Activated CD8-positive, alpha-beta T cell treated with anti-CD3 and anti-CD28 coated beads for 36 hours (primary cell): ENCODE measurements around the gene THRA. TPM values are rescaled to one million over a fixed set of nuclear protein-coding genes. Genes with fewer than 3 reads are reported as not detected.
A peak's percentile ranks its signal among the peaks of the same experiment; 100 is the strongest.

Experiments
- ATAC-seq: fragments of 200-7000 bp; cut with Tn5 transposase; one replicate; pipeline ENCODE4 v1.10.0; 2021; ENCODE audit warnings: mild to moderate bottlenecking, moderate library complexity
- CTCF ChIA-PET: fragments of 350-600 bp; sonication (Branson Sonifier 250); formaldehyde crosslinking; loops from one replicate; lab custom pipeline; 2021; ENCODE audit warnings: antibody characterized with exemption; lab: Charles Lee
- POLR2A ChIA-PET: fragments of 350-600 bp; sonication (Branson Sonifier 250); formaldehyde crosslinking; loops from one replicate; lab custom pipeline; 2021; ENCODE audit warnings: antibody characterized with exemption; lab: Charles Lee
- DNase-seq: peaks from one replicate; pipeline ENCODE4 v3.0.0-alpha.2; 2020
- H3K27ac Mint-ChIP-seq: one replicate; pipeline ENCODE4 v1.8.0; 2021; ENCODE audit warnings: mild to moderate bottlenecking, mixed read lengths
- H3K27me3 Mint-ChIP-seq: one replicate; pipeline ENCODE4 v1.8.0; 2021; ENCODE audit warnings: mixed read lengths
- H3K36me3 Mint-ChIP-seq: one replicate; pipeline ENCODE4 v1.8.0; 2021; ENCODE audit warnings: low read depth, mixed read lengths
- H3K4me1 Mint-ChIP-seq: one replicate; pipeline ENCODE4 v1.8.0; 2021; ENCODE audit warnings: low read depth, mixed read lengths
- H3K4me3 Mint-ChIP-seq: one replicate; pipeline ENCODE4 v1.8.0; 2021; ENCODE audit warnings: mild to moderate bottlenecking, moderate library complexity, mixed read lengths
- H3K9me3 Mint-ChIP-seq: one replicate; pipeline ENCODE4 v1.8.0; 2021; ENCODE audit warnings: mixed read lengths
- CTCF ChIP-seq: fragments of 200-600 bp; IDR thresholded peaks from one replicate; pipeline ENCODE4 v1.8.0; 2022; ENCODE audit warnings: antibody characterized with exemption, mild to moderate bottlenecking
- intact Hi-C: fragments of 100-400 bp; cut with micrococcal nuclease; formaldehyde crosslinking; loops from one replicate; pipeline ENCODE4 v1.10.0; 2022
- total RNA-seq, 2 experiments: library from RNA; stranded (reverse); gene quantifications; one replicate each; pipeline ENCODE4 v1.2.3, GENCODE V29; 2021

THRA gene
- total RNA-seq, 2 experiments from 2014 or later, result 11.1 to 13.8 TPM

- CTCF ChIA-PET, result interaction anchor here (9.5 kb wide), 1 partner anchor 19 kb away, joined by 72 read pairs; no protein-coding TSS in a partner anchor
- intact Hi-C loops, result no loop called here
- Mint-ChIP-seq H3K36me3 (peaks cover 47% of the 10 kb centered on the region), H3K4me3 (no peak overlapping the region), H3K9me3 (no peaks in the 10 kb centered on the region), H3K27ac (peak overlapping the region; percentile 90), H3K4me1 (peaks cover 49% of the 10 kb centered on the region), H3K27me3 (no peaks in the 10 kb centered on the region)
- no peak for ATAC-seq
- TF ChIP-seq CTCF, result no peak
- DNase-seq, result no peak
- POLR2A ChIA-PET, result interaction anchor here (0.7 to 8.2 kb wide), 3 partner anchors 17 to 26 kb away, joined by 3 to 93 read pairs (median 5); no protein-coding TSS in a partner anchor
These were observed 32.1 kb downstream of the THRA start for GRCh38 chr17:40094874-40095273.

GRCh38 chr17:40095351-40095943 is 32.7 kb downstream of the THRA start:
- no peak for DNase-seq
- no peak for TF ChIP-seq CTCF
- Mint-ChIP-seq H3K36me3 (peaks cover 47% of the 10 kb centered on the region), H3K27me3 (no peaks in the 10 kb centered on the region), H3K4me1 (peaks cover 49% of the 10 kb centered on the region), H3K9me3 (no peaks in the 10 kb centered on the region), H3K27ac (peak overlapping the region; percentile 90), H3K4me3 (peak overlapping the region; percentile 85)
- ATAC-seq, result no peak
- ChIA-PET POLR2A (interaction anchor here (0.8 to 8.2 kb wide), 3 partner anchors 16 to 30 kb away, joined by 3 to 93 read pairs (median 5); no protein-coding TSS in a partner anchor), CTCF (interaction anchor here (1.0 to 9.5 kb wide), 3 partner anchors 9 to 20 kb away, joined by 5 to 136 read pairs (median 72); no protein-coding TSS in a partner anchor)
- intact Hi-C loops, result no loop called here

DNA sequence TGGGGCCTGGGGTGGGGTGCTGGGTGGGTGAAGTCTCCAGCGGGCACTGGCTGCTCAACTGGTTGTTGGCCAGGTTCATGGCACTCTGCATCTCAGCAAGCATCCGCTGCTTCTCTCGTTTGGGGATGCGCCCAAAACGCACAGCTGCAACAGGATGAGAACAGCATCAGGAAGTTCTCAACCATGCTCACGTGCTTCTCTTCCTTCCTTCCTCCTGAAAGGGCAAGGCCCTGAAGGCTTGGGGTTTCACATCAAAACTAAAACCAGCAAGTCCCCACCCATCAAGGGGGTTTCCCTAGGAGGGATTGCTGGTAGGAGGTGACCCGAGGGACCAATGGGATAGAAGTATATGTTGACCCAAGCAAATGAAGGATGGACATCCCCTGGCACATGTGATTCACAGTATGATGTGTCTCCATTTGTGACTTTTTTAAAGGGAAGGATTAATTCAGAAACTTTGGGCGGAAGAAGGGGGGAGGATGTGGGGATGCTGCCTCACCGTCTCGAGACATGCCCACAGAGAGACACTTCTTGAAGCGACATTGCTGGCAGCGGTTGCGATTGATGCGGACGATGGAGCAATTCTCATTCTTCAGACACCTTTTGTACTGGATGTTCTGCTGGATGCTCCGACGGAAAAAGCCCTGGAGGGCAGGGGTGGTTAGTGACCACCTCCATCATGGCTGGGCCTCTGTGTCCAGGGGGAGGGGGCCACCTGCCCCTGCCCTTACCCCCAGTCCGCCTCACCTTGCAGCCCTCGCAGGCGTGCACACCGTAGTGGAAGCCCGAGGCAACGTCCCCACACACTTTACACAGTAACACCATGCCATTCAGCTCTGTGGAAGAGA is 33.4 kb downstream of the THRA start:
- TF ChIP-seq CTCF, result no peak
- Mint-ChIP-seq H3K27ac (peak overlapping the region; percentile 90), H3K9me3 (no peaks in the 10 kb centered on the region), H3K4me1 (peaks cover 56% of the 10 kb centered on the region), H3K27me3 (no peaks in the 10 kb centered on the region), H3K36me3 (peaks cover 47% of the 10 kb centered on the region), H3K4me3 (peak overlapping the region; percentile 85)
- ATAC-seq (peak; percentile 78), DNase-seq (peak; percentile 93)
- ChIA-PET CTCF (interaction anchor here (1.0 to 9.5 kb wide), 4 partner anchors 10 to 21 kb away, joined by 5 to 136 read pairs (median 39); no protein-coding TSS in a partner anchor), POLR2A (interaction anchor here (0.9 to 8.2 kb wide), 6 partner anchors 10 to 44 kb away, joined by 4 to 93 read pairs (median 5); partner anchors contain the start of gene CASC3)
- intact Hi-C loops, result loop anchor here (2.0 kb wide), 1 partner anchor 17 kb away; no protein-coding TSS in a partner anchor

- peak overlapping the region; percentile 90 for H3K27ac Mint-ChIP-seq
- TF ChIP-seq CTCF, result no peak
- intact Hi-C loops, result loop anchor here (2.0 kb wide), 1 partner anchor 16 kb away; no protein-coding TSS in a partner anchor
- ATAC-seq (no peak), DNase-seq (no peak)
- peak overlapping the region; percentile 85 for H3K4me3 Mint-ChIP-seq
- H3K27me3 Mint-ChIP-seq, result no peaks in the 10 kb centered on the region
- peaks cover 47% of the 10 kb centered on the region for H3K36me3 Mint-ChIP-seq
- H3K9me3 Mint-ChIP-seq, result no peaks in the 10 kb centered on the region
- ChIA-PET POLR2A (interaction anchor here (0.9 to 8.2 kb wide), 8 partner anchors 9 to 84 kb away, joined by 3 to 93 read pairs (median 4); partner anchors contain the start of gene CASC3), CTCF (interaction anchor here (1.2 to 9.5 kb wide), 4 partner anchors 11 to 28 kb away, joined by 6 to 136 read pairs (median 40); no protein-coding TSS in a partner anchor)
- peaks cover 65% of the 10 kb centered on the region for H3K4me1 Mint-ChIP-seq
These were observed 34.3 kb downstream of the THRA start for GRCh38 chr17:40097087-40097486.
